ENCODE measurements around the gene ASPSCR1.

The ASPSCR1 gene

GRCh38 chr17:81984773-81985410 lies 7.5 kb downstream of the ASPSCR1 start:
- no peak for DNase-seq

- no peak for DNase-seq
These were observed 9.2 kb downstream of the ASPSCR1 start for GRCh38 chr17:81986606-81987005.

GRCh38 chr17:81987161-81987770 lies 9.8 kb downstream of the ASPSCR1 start:
- DNase-seq, result no peak

GRCh38 chr17:81990836-81991683 lies 13.6 kb downstream of the ASPSCR1 start:
- no peak for DNase-seq

- no peak for DNase-seq
These were observed 14.4 kb downstream of the ASPSCR1 start for GRCh38 chr17:81991684-81992305.

- DNase-seq, result no peak
These were observed 15.1 kb downstream of the ASPSCR1 start for GRCh38 chr17:81992306-81993102.

GRCh38 chr17:81993729-81994592 lies 16.5 kb downstream of the ASPSCR1 start:
- no peak for DNase-seq

- no peak for DNase-seq
These were observed 17.4 kb downstream of the ASPSCR1 start for GRCh38 chr17:81994593-81995462.

GRCh38 chr17:81995463-81996231 lies 18.2 kb downstream of the ASPSCR1 start:
- DNase-seq, result no peak

GRCh38 chr17:81996232-81996756 lies 18.9 kb downstream of the ASPSCR1 start:
- DNase-seq, result no peak

- DNase-seq, result no peak
These were observed 19.5 kb downstream of the ASPSCR1 start for GRCh38 chr17:81996757-81997441.

- no peak for DNase-seq
These were observed 20.8 kb downstream of the ASPSCR1 start for GRCh38 chr17:81998212-81998611.

GRCh38 chr17:81998691-81999438 lies 21.4 kb downstream of the ASPSCR1 start:
- DNase-seq, result no peak

- no peak for DNase-seq
These were observed 22.2 kb downstream of the ASPSCR1 start for GRCh38 chr17:81999587-81999975.

GRCh38 chr17:81999976-82000802 lies 22.8 kb downstream of the ASPSCR1 start:
- no peak for DNase-seq

- no peak for DNase-seq
These were observed 23.6 kb downstream of the ASPSCR1 start for GRCh38 chr17:82000803-82001570.

Data from activated T-cell treated with anti-CD3 and anti-CD28 coated beads, Interleukin-2, amount 50 U/mL, for 1 hour (primary cell).